Stimulated activated CD8-positive, alpha-beta memory T cell treated with anti-CD3 and anti-CD28 coated beads, Interleukin-4, amount 100 ng/mL, for 1 hour (primary cell): ENCODE measurements around the gene HES6.

Experiments used
- DNase-seq, 2 donors: peaks; one replicate each; pipeline ENCODE4 v3.0.0-alpha.2; 2020; ENCODE audit warnings: low read depth in 2 of 2, low spot score in 1 of 2

Gene HES6

GRCh38 chr2:238235856-238236255 is 4.0 kb downstream of the HES6 start:
- no peak for DNase-seq

GRCh38 chr2:238235331-238235732 is 4.5 kb downstream of the HES6 start:
- no peak for DNase-seq

- DNase-seq, result no peak
Measured at GRCh38 chr2:238233625-238234024, 6.2 kb downstream of the HES6 start.

DNA sequence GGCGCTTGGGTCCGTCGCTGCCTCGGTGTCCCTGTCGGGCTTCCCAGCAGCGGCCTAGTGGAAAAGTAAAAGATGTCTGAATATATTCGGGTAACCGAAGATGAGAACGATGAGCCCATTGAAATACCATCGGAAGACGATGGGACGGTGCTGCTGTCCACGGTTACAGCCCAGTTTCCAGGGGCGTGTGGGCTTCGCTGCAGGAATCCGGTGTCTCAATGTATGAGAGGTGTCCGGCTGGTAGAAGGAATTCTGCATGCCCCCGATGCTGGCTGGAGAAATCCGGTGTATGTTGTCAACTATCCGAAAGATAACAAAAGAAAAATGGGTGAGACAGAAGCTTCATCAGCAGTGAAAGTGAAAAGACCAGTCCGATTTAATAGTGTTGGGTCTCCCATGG is 8.0 kb downstream of the HES6 start:
- DNase-seq, result no peak

DNA sequence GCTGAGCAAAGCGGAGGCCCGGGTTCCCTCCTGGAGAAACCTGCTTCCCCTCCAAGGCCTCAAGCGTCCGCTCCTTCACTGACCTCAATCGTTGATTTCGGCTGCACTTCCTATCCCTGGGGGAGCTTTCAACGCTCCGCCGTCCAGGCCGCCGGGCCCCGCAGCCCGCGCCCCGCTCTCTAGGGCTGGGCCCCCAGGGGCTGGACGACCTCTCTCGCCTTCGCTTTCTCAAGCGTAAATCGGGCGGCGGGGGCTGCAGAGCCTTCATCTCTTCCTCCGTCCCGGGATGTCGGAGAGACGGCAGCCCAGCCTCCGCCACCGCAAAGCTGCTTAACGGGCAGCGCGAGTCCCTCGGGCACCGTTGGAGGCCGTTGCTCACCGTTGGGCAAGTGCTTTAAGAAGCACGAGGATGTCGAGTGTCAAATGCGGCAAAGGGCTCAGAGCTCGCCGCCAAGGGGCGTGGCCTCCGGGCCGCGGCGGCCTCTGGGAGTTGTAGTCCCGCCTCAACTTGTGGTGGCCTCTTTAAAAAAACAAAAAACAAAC is 8.5 kb downstream of the HES6 start:
- peak; percentile 37 to 60 for DNase-seq

GRCh38 chr2:238230699-238231098 is 9.1 kb downstream of the HES6 start:
- no peak for DNase-seq

DNA sequence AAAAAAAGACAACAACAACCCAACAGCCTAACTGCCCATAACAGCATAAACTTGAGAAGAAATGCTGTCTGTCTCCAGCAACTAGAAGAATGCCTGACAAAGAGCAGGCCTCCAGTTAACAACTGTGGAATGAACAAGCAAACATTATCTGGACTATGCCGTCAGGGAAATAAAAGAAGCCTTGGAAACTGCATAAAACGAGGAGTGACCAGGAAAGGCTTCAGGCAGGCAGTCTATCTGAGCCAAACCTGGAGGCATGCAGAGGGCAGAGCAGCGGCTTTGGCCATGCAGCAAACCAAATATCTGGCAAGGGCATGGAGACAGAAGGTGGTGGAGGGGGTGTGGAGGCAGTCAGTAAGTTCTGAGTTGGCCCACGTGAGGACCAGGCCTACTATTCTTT is 11.1 kb downstream of the HES6 start:
- no peak for DNase-seq

DNA sequence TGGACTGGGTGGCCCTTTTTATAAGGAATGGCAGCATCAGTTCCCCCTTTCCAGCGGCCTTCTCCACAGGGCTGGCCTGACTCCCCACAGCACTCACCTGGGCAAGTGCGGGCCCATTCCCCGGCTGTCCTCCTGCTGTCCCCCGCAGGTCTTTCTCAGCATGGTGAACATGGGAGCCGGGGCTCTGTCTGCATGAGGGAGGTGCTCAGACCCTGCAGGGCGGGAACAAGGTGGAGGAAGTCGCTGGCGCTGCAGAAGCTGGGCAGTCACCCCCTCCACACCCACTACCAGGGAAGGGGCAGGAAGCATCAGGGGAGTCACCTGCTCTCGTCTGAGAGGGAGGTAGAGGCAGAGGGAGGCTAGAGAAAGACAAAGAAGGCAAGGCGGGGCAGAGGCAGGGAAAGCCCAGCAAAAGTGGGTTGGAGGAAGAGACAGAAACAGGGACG is 12.2 kb downstream of the HES6 start:
- no peak for DNase-seq

- DNase-seq, result no peak
Measured at GRCh38 chr2:238226698-238227586, 12.9 kb downstream of the HES6 start.

GRCh38 chr2:238225911-238226697 is 13.7 kb downstream of the HES6 start:
- no peak for DNase-seq

DNA sequence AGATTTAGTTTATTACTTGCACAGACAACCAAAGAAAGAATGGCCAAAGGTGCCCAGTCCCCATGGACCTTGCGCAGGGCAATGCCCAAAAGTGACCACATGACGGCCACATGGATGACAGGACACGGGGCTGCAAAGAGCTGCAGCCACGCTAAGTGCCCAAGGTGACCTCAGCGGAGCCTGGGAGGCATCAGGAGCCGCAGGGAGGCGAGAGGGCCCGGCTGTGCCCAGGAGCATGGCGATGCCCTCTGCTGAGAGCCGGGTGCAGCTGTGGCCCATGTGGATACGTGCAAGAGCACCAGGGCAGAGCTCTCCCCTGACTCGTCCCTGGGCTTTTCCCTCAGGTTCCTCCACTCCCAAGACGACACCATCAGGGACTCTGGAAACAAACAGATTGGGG is 14.7 kb downstream of the HES6 start:
- no peak for DNase-seq

DNA sequence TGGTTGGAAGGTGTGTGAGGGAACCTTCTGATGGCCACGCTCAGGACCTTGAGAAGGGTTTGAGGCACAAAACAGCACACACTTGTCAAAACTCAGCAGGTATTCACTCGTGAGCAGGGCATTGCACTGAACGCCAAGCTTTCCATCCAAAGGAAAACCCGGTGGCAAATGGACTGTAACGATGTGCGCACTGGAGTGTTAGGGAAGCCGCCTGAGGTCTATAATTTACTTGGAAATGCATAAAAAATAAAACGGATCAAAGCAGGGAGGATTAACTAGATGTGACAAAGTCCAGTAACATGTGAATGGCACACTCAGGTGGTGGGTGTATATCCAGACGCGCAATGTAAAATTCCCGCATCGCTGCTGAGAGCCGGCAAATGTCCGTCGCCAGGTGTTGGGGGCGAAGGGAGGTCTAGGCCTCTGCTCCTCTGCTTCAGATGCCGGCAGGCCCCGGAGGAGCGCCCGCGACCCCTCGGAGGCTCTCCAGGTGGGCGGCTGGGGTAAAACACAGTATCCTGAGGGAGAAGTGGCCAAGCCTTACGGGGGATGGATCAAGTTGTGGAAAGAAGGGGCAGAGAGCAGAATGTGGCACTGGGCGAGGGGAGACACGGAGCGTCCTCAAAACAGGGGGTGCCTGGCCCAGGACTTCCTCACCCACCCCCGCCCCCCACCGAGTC is 15.3 kb downstream of the HES6 start:
- DNase-seq, result no peak

DNA sequence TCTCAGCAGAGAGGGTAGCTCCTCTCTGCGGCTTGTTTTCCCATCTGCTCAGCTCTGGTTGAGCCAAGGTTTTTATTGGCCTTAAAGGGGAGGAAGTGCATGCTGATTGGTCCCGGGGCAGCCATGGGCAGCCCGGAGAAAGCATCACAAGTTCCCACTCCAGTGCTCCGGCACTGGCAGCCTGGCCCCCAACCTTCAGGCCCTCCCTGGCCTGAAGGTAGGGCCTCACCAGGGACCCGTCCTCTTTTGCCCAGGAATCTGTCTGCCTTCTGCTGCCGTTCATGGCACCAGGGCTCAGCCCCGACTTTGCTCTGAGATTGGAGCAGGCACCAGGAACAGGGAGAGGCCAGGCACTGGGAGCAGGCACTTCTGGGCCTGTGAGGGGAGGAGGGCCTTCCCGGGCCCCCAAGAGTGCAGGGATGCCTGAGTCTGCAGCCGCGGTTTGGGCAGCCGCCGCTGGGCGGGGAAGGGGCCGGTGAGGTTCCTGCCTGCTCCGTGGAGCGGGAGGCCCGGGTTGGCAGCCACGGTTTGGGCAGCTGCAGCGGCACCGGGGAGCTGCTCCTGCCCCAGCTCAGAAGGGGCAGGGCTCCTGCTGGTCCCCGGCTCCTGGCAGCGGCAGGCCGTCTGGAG is 18.8 kb downstream of the HES6 start:
- no peak for DNase-seq

- no peak for DNase-seq
Measured at GRCh38 chr2:238220274-238220891, 19.5 kb downstream of the HES6 start.

DNA sequence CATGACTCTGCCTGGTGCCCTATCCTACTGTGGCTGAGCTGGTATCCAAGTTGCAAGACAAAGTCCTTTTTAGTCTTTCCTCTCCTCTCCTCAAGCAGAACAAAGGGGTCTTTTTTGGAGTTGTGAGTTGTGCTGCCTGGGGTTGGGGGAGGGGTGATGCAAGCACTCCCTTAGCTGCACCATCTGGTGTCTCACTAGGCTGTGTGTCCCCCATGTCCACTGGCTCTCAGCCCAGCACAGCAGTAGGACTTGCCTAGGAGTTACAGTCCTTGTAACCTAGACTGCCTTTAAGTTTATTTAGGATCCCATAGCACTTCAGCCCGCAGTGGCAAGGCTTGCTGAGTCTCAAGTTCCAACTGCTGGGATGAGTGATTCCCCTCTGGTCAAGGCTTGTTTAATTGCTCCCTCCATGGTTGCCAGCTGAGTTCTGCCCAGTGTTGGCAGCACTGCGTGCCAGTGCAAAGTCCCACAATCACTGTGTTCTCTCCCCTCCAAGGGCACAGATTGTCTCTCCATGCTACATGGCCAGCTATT is 23.1 kb downstream of the HES6 start:
- no peak for DNase-seq

- no peak for DNase-seq
Measured at GRCh38 chr2:238207006-238207405, 32.8 kb downstream of the HES6 start.

GRCh38 chr2:238203973-238204683 is 35.7 kb downstream of the HES6 start:
- no peak for DNase-seq

- peak; percentile 72 to 82 for DNase-seq
Measured at GRCh38 chr2:238203094-238203972, 36.5 kb downstream of the HES6 start, which contains the start of gene ILKAP. Gene ILKAP (minus strand): TSS chr2:238203695. CDS start chr2:238203553, 142 bp downstream.
